ENCODE measurements around the gene BSCL2. TPM values are rescaled to one million over a fixed set of nuclear protein-coding genes. Genes with fewer than 3 reads are reported as not detected.

Gene BSCL2
- total and polyA plus RNA-seq, 11 donors = 13.3 to 39.4 (median 20.5) TPM

DNA sequence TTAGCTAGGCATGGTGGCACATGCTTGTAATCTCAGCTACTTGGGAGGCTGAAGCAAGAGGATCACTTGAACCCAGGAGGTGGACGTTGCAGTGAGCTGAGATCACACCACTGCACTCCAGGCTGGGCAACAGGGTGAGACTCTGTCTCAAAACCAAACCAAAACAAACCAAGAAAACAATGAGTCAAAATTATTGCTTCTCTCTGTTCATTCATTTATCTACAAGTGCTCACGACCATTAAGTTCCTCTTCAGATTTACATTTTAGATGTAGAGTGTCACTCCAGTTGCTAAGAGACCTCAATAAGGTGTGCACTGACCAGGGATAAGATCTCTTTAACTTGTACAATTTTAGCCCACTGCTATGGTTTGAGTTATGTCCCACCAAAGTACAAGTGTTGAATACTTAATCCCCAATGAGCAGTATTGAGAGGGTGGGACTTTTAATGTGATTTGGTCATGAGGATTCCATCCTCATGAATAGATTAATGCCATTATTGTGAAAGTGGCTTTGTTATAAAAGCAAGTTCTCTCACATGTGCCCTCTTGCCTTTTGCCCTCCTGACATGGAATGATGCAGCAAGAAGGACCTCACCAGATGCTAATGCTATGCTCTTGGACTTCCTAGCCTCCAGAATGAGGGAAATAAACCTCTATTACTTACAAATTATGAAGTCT, 12.2 kb upstream of the BSCL2 start:
- peaks cover 16 to 100% (median 96%) of the 10 kb centered on the region in 9 donors for H3K36me3 ChIP-seq
- no peaks in the 10 kb centered on the region for H3K27me3 ChIP-seq
- 69 to 83% (median 81%) methylated on average over 2 of the region's 2 CpGs for WGBS, 4 donors
- H3K27ac ChIP-seq = no peak overlapping the region
- ATAC-seq = no peak
- H3K4me3 ChIP-seq = no peak overlapping the region
- intact Hi-C loops (cut with DNase I) = no loop called here
- peaks cover 0 to 21% (median 10%) of the 10 kb centered on the region in 12 donors for H3K4me1 ChIP-seq
- no peak for DNase-seq
- no peaks in the 10 kb centered on the region for H3K9me3 ChIP-seq
- TF ChIP-seq, protein P1, sequence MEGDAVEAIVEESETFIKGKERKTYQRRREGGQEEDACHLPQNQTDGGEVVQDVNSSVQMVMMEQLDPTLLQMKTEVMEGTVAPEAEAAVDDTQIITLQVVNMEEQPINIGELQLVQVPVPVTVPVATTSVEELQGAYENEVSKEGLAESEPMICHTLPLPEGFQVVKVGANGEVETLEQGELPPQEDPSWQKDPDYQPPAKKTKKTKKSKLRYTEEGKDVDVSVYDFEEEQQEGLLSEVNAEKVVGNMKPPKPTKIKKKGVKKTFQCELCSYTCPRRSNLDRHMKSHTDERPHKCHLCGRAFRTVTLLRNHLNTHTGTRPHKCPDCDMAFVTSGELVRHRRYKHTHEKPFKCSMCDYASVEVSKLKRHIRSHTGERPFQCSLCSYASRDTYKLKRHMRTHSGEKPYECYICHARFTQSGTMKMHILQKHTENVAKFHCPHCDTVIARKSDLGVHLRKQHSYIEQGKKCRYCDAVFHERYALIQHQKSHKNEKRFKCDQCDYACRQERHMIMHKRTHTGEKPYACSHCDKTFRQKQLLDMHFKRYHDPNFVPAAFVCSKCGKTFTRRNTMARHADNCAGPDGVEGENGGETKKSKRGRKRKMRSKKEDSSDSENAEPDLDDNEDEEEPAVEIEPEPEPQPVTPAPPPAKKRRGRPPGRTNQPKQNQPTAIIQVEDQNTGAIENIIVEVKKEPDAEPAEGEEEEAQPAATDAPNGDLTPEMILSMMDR (IDR thresholded peaks at IDR 0.05) = no peak
- no peak for TF ChIP-seq POLR2A (IDR thresholded peaks at IDR 0.05)

- no peak overlapping the region for H3K27ac ChIP-seq
- 89 to 94% (median 90%) methylated on average over 11 of the region's 11 CpGs for WGBS, 4 donors
- intact Hi-C loops (cut with DNase I) = no loop called here
Observed at GRCh38 chr11:62716816-62717215, 9.6 kb upstream of the BSCL2 start.

DNA sequence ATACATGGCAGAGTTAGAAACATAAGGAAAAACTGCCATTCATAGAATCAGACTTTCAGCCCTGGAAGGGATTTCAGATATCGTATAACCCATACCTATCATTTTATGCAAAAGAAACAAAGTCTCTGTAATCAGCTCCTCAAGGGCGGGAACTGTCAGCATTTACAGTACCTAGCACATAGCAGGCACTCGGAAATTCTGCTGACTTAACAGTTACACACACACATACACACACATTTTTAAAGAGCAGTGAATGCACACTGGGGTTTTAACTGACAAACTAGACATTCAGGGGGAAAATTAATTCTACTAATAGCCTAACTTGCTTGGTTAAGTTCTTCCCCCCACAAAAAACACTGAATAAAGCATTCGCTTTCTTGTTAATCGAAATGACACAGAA, 9.0 kb upstream of the BSCL2 start:
- Histone ChIP-seq H3K4me3 (no peak overlapping the region), H3K9me3 (no peaks in the 10 kb centered on the region), H3K4me1 (peaks cover 0 to 26% (median 11%) of the 10 kb centered on the region in 12 donors), H3K27ac (no peak overlapping the region), H3K36me3 (peaks cover 13 to 100% (median 98%) of the 10 kb centered on the region in 9 donors), H3K27me3 (no peaks in the 10 kb centered on the region)
- DNase-seq = no peak
- intact Hi-C loops (cut with DNase I) = no loop called here
- 87 to 91% (median 90%) methylated on average over 5 of the region's 5 CpGs for WGBS, 4 donors
- no peak for ATAC-seq
- TF ChIP-seq, protein P1 (IDR thresholded peaks at IDR 0.05) = no peak
- TF ChIP-seq POLR2A (IDR thresholded peaks at IDR 0.05) = no peak

More at GRCh38 chr11:62716816-62717215, 9.6 kb upstream of the BSCL2 start:
- Histone ChIP-seq H3K36me3 (peaks cover 13 to 100% (median 98%) of the 10 kb centered on the region in 9 donors), H3K4me1 (peaks cover 0 to 26% (median 11%) of the 10 kb centered on the region in 12 donors), H3K27me3 (no peaks in the 10 kb centered on the region), H3K9me3 (no peaks in the 10 kb centered on the region), H3K4me3 (no peak overlapping the region)
- DNase-seq = no peak
- no peak for ATAC-seq
- TF ChIP-seq, protein P1 (IDR thresholded peaks at IDR 0.05) = no peak
- TF ChIP-seq POLR2A (IDR thresholded peaks at IDR 0.05) = no peak

- H3K27ac ChIP-seq = no peak overlapping the region
- intact Hi-C loops (cut with DNase I) = no loop called here
- ATAC-seq = no peak
Observed at GRCh38 chr11:62715150-62716130, 8.2 kb upstream of the BSCL2 start.

More at GRCh38 chr11:62715150-62716130, 8.2 kb upstream of the BSCL2 start:
- Histone ChIP-seq H3K4me3 (no peak overlapping the region), H3K4me1 (peaks cover 0 to 28% (median 14%) of the 10 kb centered on the region in 12 donors), H3K36me3 (peaks cover 13 to 100% (median 98%) of the 10 kb centered on the region in 9 donors), H3K9me3 (no peaks in the 10 kb centered on the region), H3K27me3 (no peaks in the 10 kb centered on the region)
- TF ChIP-seq POLR2A (IDR thresholded peaks at IDR 0.05) = no peak
- TF ChIP-seq, protein P1 (IDR thresholded peaks at IDR 0.05) = no peak
- WGBS, 4 donors = 90 to 93% (median 91%) methylated on average over 24 of the region's 24 CpGs
- no peak for DNase-seq
